Lower leg skin (tissue), 4 donors: ENCODE measurements around the gene TRIO. TPM values are rescaled to one million over a fixed set of nuclear protein-coding genes. Genes with fewer than 3 reads are reported as not detected.
A peak's percentile ranks its signal among the peaks of the same experiment; 100 is the strongest.

Source experiments
- DNase-seq, 2 donors: peaks; one replicate each; pipeline ENCODE4 v3.0.0-alpha.2; 2019; ENCODE audit warnings: low spot score in 2 of 2
- H3K4me3 ChIP-seq: fragments of 200-600 bp; sonication (generic); 2 replicates; pipeline ENCODE4 v1.5.1; 2017; ENCODE audit warnings: mild to moderate bottlenecking, low read depth; ENCODE audit not compliant: poor library complexity, severe bottlenecking
- CTCF ChIP-seq, 3 donors: fragments of 450-650 bp; IDR thresholded peaks; one replicate each; pipeline ENCODE4 v1.5.1; 2016; ENCODE audit warnings: antibody characterized with exemption in 3 of 3, mild to moderate bottlenecking in 3 of 3, moderate library complexity in 2 of 3
- POLR2A ChIP-seq, 2 donors: fragments of 450-650 bp; IDR thresholded peaks; one replicate each; pipeline ENCODE4 v1.6.1; 2016 to 2017; ENCODE audit warnings: antibody characterized with exemption in 2 of 2, mild to moderate bottlenecking in 1 of 2, moderate library complexity in 1 of 2
- WGBS, 2 donors: methylation state at CpG; one replicate each; pipeline ENCODE4 v1.1.5; 2018; 5-methylcytosine and 5-hydroxymethylcytosine counted together
- intact Hi-C: fragments of 100-400 bp; cut with DNase I; formaldehyde crosslinking; loops from one replicate; pipeline ENCODE4 v1.15.0; 2023; ENCODE audit warnings: low total_unique reads
- total RNA-seq, 4 donors: library from RNA; depleted of rRNA; stranded (reverse); fragments of >200 nt; gene quantifications; one replicate each; pipeline ENCODE4 v1.1.0, GENCODE V29; 2016

TRIO gene
- total RNA-seq, 4 donors from 2014 or later: 47.8 to 101 (median 64.5) TPM

GRCh38 chr5:14518638-14519037, 375.5 kb downstream of the TRIO start:
- intact Hi-C loops: no loop called here
- 95 to 98% methylated on average over 7 of the region's 7 CpGs for WGBS, 2 donors
- TF ChIP-seq POLR2A (IDR thresholded peaks at IDR 0.05): no peak
- TF ChIP-seq CTCF (IDR thresholded peaks at IDR 0.05): no peak
- no peak for DNase-seq
- H3K4me3 ChIP-seq: no peak overlapping the region

- H3K4me3 ChIP-seq: no peak overlapping the region
- WGBS, 2 donors: 85 to 88% methylated on average over 10 of the region's 10 CpGs
- DNase-seq: peak in 1 of 2 donors; percentile 60
- no peak for TF ChIP-seq CTCF (IDR thresholded peaks at IDR 0.05)
- intact Hi-C loops: no loop called here
These were observed 378.6 kb downstream of the TRIO start for GRCh38 chr5:14521748-14522147.

GRCh38 chr5:14522721-14523120, 379.6 kb downstream of the TRIO start:
- no peak overlapping the region for H3K4me3 ChIP-seq
- TF ChIP-seq CTCF (IDR thresholded peaks at IDR 0.05): no peak
- no peak for TF ChIP-seq POLR2A (IDR thresholded peaks at IDR 0.05)
- 86 to 90% methylated on average over 2 of the region's 2 CpGs for WGBS, 2 donors
- intact Hi-C loops: no loop called here
- DNase-seq: peak in 1 of 2 donors; percentile 3

- WGBS, 2 donors: 87 to 89% methylated on average over 12 of the region's 12 CpGs
- intact Hi-C loops: no loop called here
- TF ChIP-seq CTCF (IDR thresholded peaks at IDR 0.05) (no peak), POLR2A (IDR thresholded peaks at IDR 0.05) (no peak)
- H3K4me3 ChIP-seq: no peak overlapping the region
- DNase-seq: peak in 1 of 2 donors; percentile 13
These were observed 380.3 kb downstream of the TRIO start for GRCh38 chr5:14523243-14524034.

GRCh38 chr5:14525397-14525796, 382.3 kb downstream of the TRIO start:
- peak in 1 of 2 donors; percentile 68 for DNase-seq
- TF ChIP-seq POLR2A (IDR thresholded peaks at IDR 0.05) (no peak), CTCF (IDR thresholded peaks at IDR 0.05) (no peak)
- intact Hi-C loops: no loop called here
- no peak overlapping the region for H3K4me3 ChIP-seq
- WGBS, 2 donors: 83 to 86% methylated on average over 4 of the region's 4 CpGs

- no peak overlapping the region for H3K4me3 ChIP-seq
- intact Hi-C loops: no loop called here
- TF ChIP-seq CTCF (IDR thresholded peaks at IDR 0.05) (no peak), POLR2A (IDR thresholded peaks at IDR 0.05) (no peak)
- no peak for DNase-seq
- 80 to 90% methylated on average over 2 of the region's 2 CpGs for WGBS, 2 donors
These were observed 383.4 kb downstream of the TRIO start for GRCh38 chr5:14526493-14526892.
